Endothelial cell of umbilical vein (primary cell): ENCODE data around the gene C21orf58.

ENCODE experiments used
- CTCF ChIP-seq, 2 donors: IDR thresholded peaks; 1 replicate in 1 of 2; 2 replicates in 1 of 2; pipeline ENCODE4 v1.5.1; 2011; ENCODE audit warnings: low read length in 2 of 2, mild to moderate bottlenecking in 2 of 2, moderate library complexity in 2 of 2, control low read depth in 1 of 2, inconsistent platforms in 1 of 2, low read depth in 1 of 2; ENCODE audit not compliant: insufficient read depth in 1 of 2; ENCODE audit errors: extremely low read depth in 1 of 2
- EZH2 ChIP-seq: IDR thresholded peaks from 2 replicates; pipeline ENCODE4 v1.6.1; 2012; ENCODE audit warnings: borderline replicate concordance, low read depth, mild to moderate bottlenecking, moderate library complexity, low read length, inconsistent platforms; ENCODE audit not compliant: severe bottlenecking
- FOS ChIP-seq: IDR thresholded peaks from 2 replicates; pipeline ENCODE4 v1.6.1; 2011; ENCODE audit warnings: mild to moderate bottlenecking, low read length, moderate library complexity, borderline replicate concordance; ENCODE audit not compliant: insufficient read depth
- JUN ChIP-seq: IDR thresholded peaks from 2 replicates; pipeline ENCODE4 v1.6.1; 2011; ENCODE audit warnings: borderline replicate concordance, low read depth; ENCODE audit not compliant: insufficient read length, insufficient read depth
- POLR2A ChIP-seq: IDR thresholded peaks from 2 replicates; pipeline ENCODE4 v1.6.1; 2012; ENCODE audit warnings: low read depth, mild to moderate bottlenecking, control low read depth, low read length
- POLR2AphosphoS5 ChIP-seq: IDR thresholded peaks from 2 replicates; pipeline ENCODE4 v1.6.1; 2012; ENCODE audit warnings: low read depth, mild to moderate bottlenecking, control low read depth, low read length, moderate library complexity; ENCODE audit not compliant: insufficient read depth

DNA sequence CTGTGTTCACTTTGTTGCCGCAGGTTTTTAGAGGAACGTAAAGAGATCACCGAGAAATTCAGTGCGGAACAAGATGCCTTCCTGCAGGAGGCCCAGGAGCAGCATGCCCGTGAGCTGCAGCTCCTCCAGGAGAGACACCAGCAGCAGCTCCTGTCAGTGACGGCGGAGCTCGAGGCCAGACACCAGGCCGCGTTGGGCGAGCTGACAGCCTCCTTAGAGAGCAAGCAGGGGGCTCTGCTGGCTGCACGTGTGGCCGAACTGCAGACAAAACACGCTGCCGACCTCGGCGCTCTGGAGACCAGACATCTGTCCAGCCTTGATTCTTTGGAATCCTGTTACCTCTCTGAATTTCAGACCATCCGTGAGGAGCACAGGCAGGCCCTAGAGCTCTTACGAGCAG lies 42.9 kb upstream of the C21orf58 start:
- TF ChIP-seq POLR2A: no peak
- no peak for TF ChIP-seq CTCF (IDR thresholded peaks at IDR 0.05; ENCODE audit: extremely low read depth in 1 of 2, insufficient read depth in 1 of 2, low read depth in 1 of 2, low read length in 2 of 2)
- no peak for TF ChIP-seq POLR2AphosphoS5
- TF ChIP-seq JUN: no peak
- TF ChIP-seq EZH2: no peak
- no peak for TF ChIP-seq FOS
